A549 (cell line): ENCODE measurements around the gene ODF4.

Source experiments
- MYC ChIP-seq: IDR thresholded peaks from 2 replicates; pipeline ENCODE4 v1.6.1; 2012; ENCODE audit warnings: mild to moderate bottlenecking, inconsistent platforms, low read length, improper control_type of control experiment, borderline replicate concordance
- TF ChIP-seq, protein P1 (sequence below): fragments of >200 bp; sonication (Bioruptor Twin); formaldehyde crosslinking; IDR thresholded peaks from 3 replicates; pipeline ENCODE4 v1.5.1; 2016

DNA sequence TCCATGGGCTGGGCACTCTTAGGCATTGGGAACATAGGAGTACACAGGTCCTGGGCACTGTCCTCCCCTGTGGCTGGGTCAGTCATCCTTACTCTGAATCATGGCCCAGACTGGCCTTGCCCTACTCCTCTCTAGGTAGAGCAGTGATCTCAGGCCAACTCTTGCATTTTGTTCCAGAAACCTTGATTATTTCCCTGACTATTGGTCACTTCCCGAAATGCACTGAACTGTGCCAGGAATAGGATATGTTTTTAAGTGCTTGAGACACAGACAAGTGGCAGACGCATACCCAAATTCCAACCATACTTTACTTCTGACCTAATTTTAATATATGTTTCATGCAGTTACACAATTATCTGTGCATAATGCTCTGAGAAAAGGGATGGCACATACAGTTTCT, 26.6 kb downstream of the ODF4 start:
- TF ChIP-seq MYC = no peak
- TF ChIP-seq, protein P1, sequence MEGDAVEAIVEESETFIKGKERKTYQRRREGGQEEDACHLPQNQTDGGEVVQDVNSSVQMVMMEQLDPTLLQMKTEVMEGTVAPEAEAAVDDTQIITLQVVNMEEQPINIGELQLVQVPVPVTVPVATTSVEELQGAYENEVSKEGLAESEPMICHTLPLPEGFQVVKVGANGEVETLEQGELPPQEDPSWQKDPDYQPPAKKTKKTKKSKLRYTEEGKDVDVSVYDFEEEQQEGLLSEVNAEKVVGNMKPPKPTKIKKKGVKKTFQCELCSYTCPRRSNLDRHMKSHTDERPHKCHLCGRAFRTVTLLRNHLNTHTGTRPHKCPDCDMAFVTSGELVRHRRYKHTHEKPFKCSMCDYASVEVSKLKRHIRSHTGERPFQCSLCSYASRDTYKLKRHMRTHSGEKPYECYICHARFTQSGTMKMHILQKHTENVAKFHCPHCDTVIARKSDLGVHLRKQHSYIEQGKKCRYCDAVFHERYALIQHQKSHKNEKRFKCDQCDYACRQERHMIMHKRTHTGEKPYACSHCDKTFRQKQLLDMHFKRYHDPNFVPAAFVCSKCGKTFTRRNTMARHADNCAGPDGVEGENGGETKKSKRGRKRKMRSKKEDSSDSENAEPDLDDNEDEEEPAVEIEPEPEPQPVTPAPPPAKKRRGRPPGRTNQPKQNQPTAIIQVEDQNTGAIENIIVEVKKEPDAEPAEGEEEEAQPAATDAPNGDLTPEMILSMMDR = no peak
